Loucy (cell line): ENCODE data around the gene BCAP29.
"Not testable (repeated sequence)": the region's sequence is repeated elsewhere in the genome, so short reads cannot be mapped to it uniquely, and the experiment has no call there.

ENCODE experiments used
- H2AFZ ChIP-seq: fragments of 200-600 bp; sonication (generic); 2 replicates; pipeline ENCODE4 v1.6.0; 2016; ENCODE audit warnings: antibody characterized with exemption, mild to moderate bottlenecking, low read length, moderate library complexity
- H3F3A ChIP-seq: fragments of 200-600 bp; 2 replicates; pipeline ENCODE4 v1.6.0; 2016; ENCODE audit warnings: antibody characterized with exemption, low read depth, mild to moderate bottlenecking
- H3K27me3 ChIP-seq: fragments of 200-600 bp; sonication (generic); 2 replicates; pipeline ENCODE4 v1.6.1; 2014; ENCODE audit warnings: low read length, mild to moderate bottlenecking; ENCODE audit not compliant: insufficient read depth, poor library complexity, severe bottlenecking
- H3K36me3 ChIP-seq: fragments of 200-600 bp; sonication (generic); 2 replicates; pipeline ENCODE4 v1.6.1; 2016; ENCODE audit warnings: low read length; ENCODE audit not compliant: insufficient read depth
- H3K4me1 ChIP-seq: fragments of 200-600 bp; sonication (generic); 2 replicates; pipeline ENCODE4 v1.5.1; 2014; ENCODE audit warnings: low read length, mild to moderate bottlenecking; ENCODE audit not compliant: insufficient read depth, poor library complexity, severe bottlenecking
- H3K4me2 ChIP-seq: fragments of 200-600 bp; sonication (generic); 2 replicates; pipeline ENCODE4 v1.6.0; 2014; ENCODE audit warnings: antibody characterized with exemption, low read length, low read depth, mild to moderate bottlenecking; ENCODE audit not compliant: poor library complexity, severe bottlenecking
- H3K4me3 ChIP-seq: fragments of 200-600 bp; sonication (generic); 2 replicates; pipeline ENCODE4 v1.5.1; 2014; ENCODE audit warnings: low read length, mild to moderate bottlenecking, mixed read lengths; ENCODE audit not compliant: poor library complexity, severe bottlenecking
- H3K79me2 ChIP-seq: fragments of 200-600 bp; sonication (generic); 2 replicates; pipeline ENCODE4 v1.6.1; 2014; ENCODE audit warnings: low read length; ENCODE audit not compliant: insufficient read depth
- H3K9ac ChIP-seq: fragments of 200-600 bp; sonication (generic); 2 replicates; pipeline ENCODE4 v1.6.0; 2014; ENCODE audit warnings: mild to moderate bottlenecking, low read depth, low read length, moderate library complexity; ENCODE audit not compliant: poor library complexity, severe bottlenecking
- H3K9me2 ChIP-seq: fragments of 200-600 bp; sonication (generic); replicated peaks from 2 replicates; pipeline ENCODE4 v1.6.1; 2016; ENCODE audit warnings: low read depth, low read length, mixed read lengths
- H3K9me3 ChIP-seq: fragments of 200-600 bp; sonication (generic); 2 replicates; pipeline ENCODE4 v1.6.1; 2014; ENCODE audit warnings: mild to moderate bottlenecking, antibody characterized with exemption, low read length, low read depth; ENCODE audit not compliant: insufficient read depth
- H4K20me1 ChIP-seq: fragments of 200-600 bp; sonication (generic); 2 replicates; pipeline ENCODE4 v1.6.0; 2014; ENCODE audit warnings: antibody characterized with exemption, low read length, mild to moderate bottlenecking; ENCODE audit not compliant: insufficient read depth, poor library complexity, severe bottlenecking
- EZH2phosphoT487 ChIP-seq: fragments of 200-600 bp; IDR thresholded peaks from 2 replicates; pipeline ENCODE4 v1.6.1; 2018; ENCODE audit warnings: antibody characterized with exemption, mild to moderate bottlenecking, moderate library complexity, borderline replicate concordance
- TF ChIP-seq, protein P1 (sequence below): fragments of 200-600 bp; sonication (generic); conservative IDR thresholded peaks from 2 replicates; pipeline ENCODE4 v1.5.1; 2014; ENCODE audit warnings: mild to moderate bottlenecking, antibody characterized with exemption, low read length

The BCAP29 gene

GRCh38 chr7:107632492-107632865, 52.4 kb downstream of the BCAP29 start:
- H3K4me2 ChIP-seq: no peak overlapping the region
- H3K4me3 ChIP-seq: no peak overlapping the region
- no peak overlapping the region for H3K9ac ChIP-seq
- H3K79me2 ChIP-seq: no peaks in the 10 kb centered on the region
- H4K20me1 ChIP-seq: no peaks in the 10 kb centered on the region
- no peaks in the 10 kb centered on the region for H3K9me3 ChIP-seq
- no peaks in the 10 kb centered on the region for H3K27me3 ChIP-seq
- no peaks in the 10 kb centered on the region for H3K9me2 ChIP-seq
- no peaks in the 10 kb centered on the region for H3F3A ChIP-seq
- no peaks in the 10 kb centered on the region for H3K36me3 ChIP-seq
- H3K4me1 ChIP-seq: peaks cover 12% of the 10 kb centered on the region
- TF ChIP-seq, protein P1, sequence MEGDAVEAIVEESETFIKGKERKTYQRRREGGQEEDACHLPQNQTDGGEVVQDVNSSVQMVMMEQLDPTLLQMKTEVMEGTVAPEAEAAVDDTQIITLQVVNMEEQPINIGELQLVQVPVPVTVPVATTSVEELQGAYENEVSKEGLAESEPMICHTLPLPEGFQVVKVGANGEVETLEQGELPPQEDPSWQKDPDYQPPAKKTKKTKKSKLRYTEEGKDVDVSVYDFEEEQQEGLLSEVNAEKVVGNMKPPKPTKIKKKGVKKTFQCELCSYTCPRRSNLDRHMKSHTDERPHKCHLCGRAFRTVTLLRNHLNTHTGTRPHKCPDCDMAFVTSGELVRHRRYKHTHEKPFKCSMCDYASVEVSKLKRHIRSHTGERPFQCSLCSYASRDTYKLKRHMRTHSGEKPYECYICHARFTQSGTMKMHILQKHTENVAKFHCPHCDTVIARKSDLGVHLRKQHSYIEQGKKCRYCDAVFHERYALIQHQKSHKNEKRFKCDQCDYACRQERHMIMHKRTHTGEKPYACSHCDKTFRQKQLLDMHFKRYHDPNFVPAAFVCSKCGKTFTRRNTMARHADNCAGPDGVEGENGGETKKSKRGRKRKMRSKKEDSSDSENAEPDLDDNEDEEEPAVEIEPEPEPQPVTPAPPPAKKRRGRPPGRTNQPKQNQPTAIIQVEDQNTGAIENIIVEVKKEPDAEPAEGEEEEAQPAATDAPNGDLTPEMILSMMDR: no peak
- TF ChIP-seq EZH2phosphoT487: no peak
- no peak overlapping the region for H2AFZ ChIP-seq

- Histone ChIP-seq H3K4me1 (no peaks in the 10 kb centered on the region), H3K4me2 (no peak overlapping the region)
Measured at GRCh38 chr7:107638594-107638993, 58.5 kb downstream of the BCAP29 start.

GRCh38 chr7:107639070-107639469, 59.0 kb downstream of the BCAP29 start:
- not testable (repeated sequence) for H3K27me3 ChIP-seq, H3K4me2 ChIP-seq, H3K9me3 ChIP-seq, H3K36me3 ChIP-seq, H3F3A ChIP-seq, H3K9me2 ChIP-seq, H3K4me1 ChIP-seq, H3K4me3 ChIP-seq, H3K79me2 ChIP-seq, H4K20me1 ChIP-seq, H3K9ac ChIP-seq, H2AFZ ChIP-seq

More at GRCh38 chr7:107638594-107638993, 58.5 kb downstream of the BCAP29 start:
- Histone ChIP-seq H3K36me3 (no peaks in the 10 kb centered on the region), H3K79me2 (no peaks in the 10 kb centered on the region), H3K27me3 (no peaks in the 10 kb centered on the region), H3F3A (no peaks in the 10 kb centered on the region), H3K9me3 (no peaks in the 10 kb centered on the region), H4K20me1 (no peaks in the 10 kb centered on the region), H3K9ac (no peak overlapping the region), H3K9me2 (no peaks in the 10 kb centered on the region), H2AFZ (no peak overlapping the region), H3K4me3 (no peak overlapping the region)
- TF ChIP-seq, protein P1: no peak
- TF ChIP-seq EZH2phosphoT487: no peak

GRCh38 chr7:107641676-107642075, 61.6 kb downstream of the BCAP29 start:
- Histone ChIP-seq H3K79me2 (no peaks in the 10 kb centered on the region), H3K4me1 (peaks cover 5% of the 10 kb centered on the region), H3K27me3 (no peaks in the 10 kb centered on the region), H3K9ac (no peak overlapping the region), H3F3A (no peaks in the 10 kb centered on the region), H2AFZ (no peak overlapping the region), H3K9me2 (no peaks in the 10 kb centered on the region), H3K9me3 (no peaks in the 10 kb centered on the region), H3K4me3 (no peak overlapping the region), H4K20me1 (no peaks in the 10 kb centered on the region), H3K4me2 (no peak overlapping the region), H3K36me3 (no peaks in the 10 kb centered on the region)
- TF ChIP-seq, protein P1: no peak
- no peak for TF ChIP-seq EZH2phosphoT487
